ENCODE measurements around the gene RAD51B. TPM values are rescaled to one million over a fixed set of nuclear protein-coding genes. Genes with fewer than 3 reads are reported as not detected.

Gene RAD51B
- total RNA-seq, 1 experiment from 2014 or later = 20.0 TPM

DNA sequence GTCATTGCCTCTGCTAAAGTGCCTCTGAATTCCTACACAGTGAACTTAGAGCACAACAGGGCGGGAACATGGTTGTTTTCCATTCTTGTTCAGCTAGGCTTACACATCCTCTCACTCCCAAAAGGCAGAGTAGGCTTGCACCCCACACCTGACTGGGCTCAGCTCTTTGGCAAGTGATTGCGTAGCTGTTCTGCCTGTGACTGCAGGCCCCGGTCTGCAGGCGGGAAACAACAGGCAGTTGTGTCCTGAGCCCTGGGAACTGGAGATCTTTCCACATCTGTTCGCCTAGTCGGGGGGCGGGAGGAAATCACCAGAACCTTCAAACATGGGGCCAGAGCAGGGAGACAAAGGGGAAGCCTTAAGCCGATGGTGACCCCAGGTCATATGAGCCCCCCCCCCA, 698.6 kb downstream of the RAD51B start:
- H3K36me3 ChIP-seq (ENCODE audit: control insufficient read depth in 1 of 2, insufficient read depth in 2 of 2, low read length in 2 of 2) = no peaks in the 10 kb centered on the region
- no peaks in the 10 kb centered on the region for H3K79me2 ChIP-seq (ENCODE audit: insufficient read depth, low read length)
- H3K27ac ChIP-seq (ENCODE audit: low read depth, low read length) = no peak overlapping the region
- no peaks in the 10 kb centered on the region for H4K20me1 ChIP-seq (ENCODE audit: insufficient read depth)
- no peaks in the 10 kb centered on the region for H3K9me3 ChIP-seq (ENCODE audit: control insufficient read depth in 1 of 2, insufficient read depth in 1 of 2, low read depth in 1 of 2, low read length in 2 of 2)
- ChIA-PET CTCF (no interaction called here), RAD21 (ENCODE audit: low non-redundant PET in 1 of 2, low total read pairs in 2 of 2, uncharacterized antibody in 2 of 2, unreplicated experiment in 2 of 2) (no interaction called here), POLR2A (interaction anchor here (1.1 kb wide), 1 partner anchor 11 kb away, joined by 3 read pairs; no protein-coding TSS in a partner anchor)
- no peaks in the 10 kb centered on the region for H3K27me3 ChIP-seq (ENCODE audit: insufficient read depth, low read length)
- H2AFZ ChIP-seq (ENCODE audit: low read depth, low read length, poor library complexity, severe bottlenecking) = no peak overlapping the region
- TF ChIP-seq, protein P1, sequence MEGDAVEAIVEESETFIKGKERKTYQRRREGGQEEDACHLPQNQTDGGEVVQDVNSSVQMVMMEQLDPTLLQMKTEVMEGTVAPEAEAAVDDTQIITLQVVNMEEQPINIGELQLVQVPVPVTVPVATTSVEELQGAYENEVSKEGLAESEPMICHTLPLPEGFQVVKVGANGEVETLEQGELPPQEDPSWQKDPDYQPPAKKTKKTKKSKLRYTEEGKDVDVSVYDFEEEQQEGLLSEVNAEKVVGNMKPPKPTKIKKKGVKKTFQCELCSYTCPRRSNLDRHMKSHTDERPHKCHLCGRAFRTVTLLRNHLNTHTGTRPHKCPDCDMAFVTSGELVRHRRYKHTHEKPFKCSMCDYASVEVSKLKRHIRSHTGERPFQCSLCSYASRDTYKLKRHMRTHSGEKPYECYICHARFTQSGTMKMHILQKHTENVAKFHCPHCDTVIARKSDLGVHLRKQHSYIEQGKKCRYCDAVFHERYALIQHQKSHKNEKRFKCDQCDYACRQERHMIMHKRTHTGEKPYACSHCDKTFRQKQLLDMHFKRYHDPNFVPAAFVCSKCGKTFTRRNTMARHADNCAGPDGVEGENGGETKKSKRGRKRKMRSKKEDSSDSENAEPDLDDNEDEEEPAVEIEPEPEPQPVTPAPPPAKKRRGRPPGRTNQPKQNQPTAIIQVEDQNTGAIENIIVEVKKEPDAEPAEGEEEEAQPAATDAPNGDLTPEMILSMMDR (IDR thresholded peaks at IDR 0.05 in 2 of 3, conservative IDR thresholded peaks at IDR 0.05 in 1 of 3; ENCODE audit: borderline replicate concordance in 1 of 3, insufficient read depth in 1 of 3, low read depth in 2 of 3, low read length in 2 of 3) = no peak
- TF ChIP-seq EZH2phosphoT487 (IDR thresholded peaks at IDR 0.05; ENCODE audit: borderline replicate concordance) = no peak
- TF ChIP-seq CBX3 (IDR thresholded peaks at IDR 0.05; ENCODE audit: low read depth) = no peak
- DNase-seq (ENCODE audit: low read depth, low spot score) (no peak), ATAC-seq (no peak)
- H3K9ac ChIP-seq (ENCODE audit: low read length) = no peak overlapping the region
- BruUV-seq (replicated peaks) = no TSS peak
- no peak overlapping the region for H3K4me3 ChIP-seq (replicated peaks in 1 of 2; ENCODE audit: low read depth in 1 of 2, low read length in 2 of 2)
- no peak overlapping the region for H3K4me2 ChIP-seq (ENCODE audit: low read length)
- H3K4me1 ChIP-seq (ENCODE audit: control insufficient read depth in 1 of 2, insufficient read depth in 2 of 2, low read length in 2 of 2) = peaks cover 61 to 66% of the 10 kb centered on the region in 2 experiments
- intact Hi-C loops (cut with micrococcal nuclease) = no loop called here
- no peaks in the 10 kb centered on the region for H3K9me2 ChIP-seq (ENCODE audit: insufficient read depth)

DNA sequence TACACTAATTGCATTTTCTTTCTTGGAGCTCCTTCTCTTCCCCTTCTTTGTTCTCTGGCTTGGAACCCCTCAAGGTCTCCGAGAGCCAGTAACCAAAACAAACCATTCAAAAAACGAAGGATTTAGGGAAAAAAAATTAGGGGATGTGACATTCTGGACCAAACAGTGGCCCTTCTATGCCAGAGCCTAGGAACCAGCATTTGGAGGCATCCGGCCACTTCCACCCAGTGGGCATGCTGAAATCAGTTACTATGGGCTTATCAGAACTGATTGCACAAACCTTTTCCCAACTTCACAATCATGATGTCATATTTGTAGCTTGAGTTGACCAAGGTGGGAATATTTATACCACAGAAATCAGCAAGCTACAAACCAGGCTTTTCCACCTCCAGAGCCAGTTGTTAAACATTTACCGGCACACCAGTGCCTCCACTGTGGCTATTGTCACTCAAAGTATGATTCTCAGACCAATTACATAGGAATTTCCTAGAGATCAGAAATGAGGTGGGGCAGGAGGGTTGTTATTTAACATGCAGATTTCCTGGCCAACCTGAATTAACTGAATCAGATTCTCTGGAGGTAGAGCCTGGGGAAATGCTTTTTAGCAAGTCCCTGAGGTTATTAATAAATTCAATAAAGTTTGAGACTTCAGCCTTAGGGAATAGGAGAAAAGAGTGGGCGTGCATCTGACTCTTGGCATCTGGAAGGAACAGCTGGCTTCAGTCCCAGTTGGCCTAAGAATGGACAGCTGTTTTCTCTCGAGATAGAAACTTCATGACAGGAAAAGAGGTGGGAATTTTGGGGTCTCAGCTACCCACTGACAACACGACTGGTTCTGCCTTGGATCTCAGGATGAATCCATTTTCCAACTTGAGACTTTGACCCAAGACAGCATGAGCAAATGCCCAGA, 699.4 kb downstream of the RAD51B start:
- H3K4me1 ChIP-seq (ENCODE audit: control insufficient read depth in 1 of 2, insufficient read depth in 2 of 2, low read length in 2 of 2) = peaks cover 61% of the 10 kb centered on the region in 2 experiments
- CTCF ChIA-PET = no interaction called here
- H3K9me2 ChIP-seq (ENCODE audit: insufficient read depth) = no peaks in the 10 kb centered on the region
- H3K9me3 ChIP-seq (ENCODE audit: control insufficient read depth in 1 of 2, insufficient read depth in 1 of 2, low read depth in 1 of 2, low read length in 2 of 2) = no peaks in the 10 kb centered on the region
- RAD21 ChIA-PET (ENCODE audit: low non-redundant PET in 1 of 2, low total read pairs in 2 of 2, uncharacterized antibody in 2 of 2, unreplicated experiment in 2 of 2) = no interaction called here
- H3K79me2 ChIP-seq (ENCODE audit: insufficient read depth, low read length) = no peaks in the 10 kb centered on the region
- intact Hi-C loops (cut with micrococcal nuclease) = no loop called here
- no peaks in the 10 kb centered on the region for H3K27me3 ChIP-seq (ENCODE audit: insufficient read depth, low read length)
- H4K20me1 ChIP-seq (ENCODE audit: insufficient read depth) = no peaks in the 10 kb centered on the region
- no TSS peak for BruUV-seq (replicated peaks)
- H3K4me2 ChIP-seq (ENCODE audit: low read length) = no peak overlapping the region
- POLR2A ChIA-PET = interaction anchor here (1.2 kb wide), 1 partner anchor 28 kb away, joined by 3 read pairs; no protein-coding TSS in a partner anchor
- no peak overlapping the region for H2AFZ ChIP-seq (ENCODE audit: low read depth, low read length, poor library complexity, severe bottlenecking)
- ATAC-seq (no peak), DNase-seq (ENCODE audit: low read depth, low spot score) (no peak)
- no peak overlapping the region for H3K27ac ChIP-seq (ENCODE audit: low read depth, low read length)
- H3K9ac ChIP-seq (ENCODE audit: low read length) = no peak overlapping the region
- no peak overlapping the region for H3K4me3 ChIP-seq (replicated peaks in 1 of 2; ENCODE audit: low read depth in 1 of 2, low read length in 2 of 2)
- no peaks in the 10 kb centered on the region for H3K36me3 ChIP-seq (ENCODE audit: control insufficient read depth in 1 of 2, insufficient read depth in 2 of 2, low read length in 2 of 2)
- TF ChIP-seq, protein P2, sequence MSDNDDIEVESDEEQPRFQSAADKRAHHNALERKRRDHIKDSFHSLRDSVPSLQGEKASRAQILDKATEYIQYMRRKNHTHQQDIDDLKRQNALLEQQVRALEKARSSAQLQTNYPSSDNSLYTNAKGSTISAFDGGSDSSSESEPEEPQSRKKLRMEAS (IDR thresholded peaks at IDR 0.05) = no peak
- TF ChIP-seq POLR2AphosphoS5 (IDR thresholded peaks at IDR 0.05; ENCODE audit: low read depth, low read length) (no peak), CEBPB (IDR thresholded peaks at IDR 0.05; ENCODE audit: low read depth) (no peak), EZH2phosphoT487 (IDR thresholded peaks at IDR 0.05; ENCODE audit: borderline replicate concordance) (no peak), FOSL1 (IDR thresholded peaks at IDR 0.05; ENCODE audit: low read depth) (no peak), RAD21 (IDR thresholded peaks at IDR 0.05; ENCODE audit: low read depth) (no peak), JUND (IDR thresholded peaks at IDR 0.05) (no peak), SRF (IDR thresholded peaks at IDR 0.05; ENCODE audit: low read depth) (no peak)
- TF ChIP-seq, protein P1 (IDR thresholded peaks at IDR 0.05 in 2 of 3, conservative IDR thresholded peaks at IDR 0.05 in 1 of 3; ENCODE audit: borderline replicate concordance in 1 of 3, insufficient read depth in 1 of 3, low read depth in 2 of 3, low read length in 2 of 3) = no peak
- TF ChIP-seq, protein P3, sequence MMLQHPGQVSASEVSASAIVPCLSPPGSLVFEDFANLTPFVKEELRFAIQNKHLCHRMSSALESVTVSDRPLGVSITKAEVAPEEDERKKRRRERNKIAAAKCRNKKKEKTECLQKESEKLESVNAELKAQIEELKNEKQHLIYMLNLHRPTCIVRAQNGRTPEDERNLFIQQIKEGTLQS (IDR thresholded peaks at IDR 0.05) = no peak

All from HCT116 (cell line).